GM20431 (cell line): Measurements from ENCODE around the gene RPTOR.

ENCODE experiments used
- in situ Hi-C: fragments of 300-500 bp; cut with MseI, MboI; formaldehyde crosslinking; loops from one replicate; pipeline ENCODE4 v1.15.0; 2020; ENCODE audit warnings: low sequenced_read_pairs; ENCODE audit not compliant: unreplicated experiment

RPTOR gene

DNA sequence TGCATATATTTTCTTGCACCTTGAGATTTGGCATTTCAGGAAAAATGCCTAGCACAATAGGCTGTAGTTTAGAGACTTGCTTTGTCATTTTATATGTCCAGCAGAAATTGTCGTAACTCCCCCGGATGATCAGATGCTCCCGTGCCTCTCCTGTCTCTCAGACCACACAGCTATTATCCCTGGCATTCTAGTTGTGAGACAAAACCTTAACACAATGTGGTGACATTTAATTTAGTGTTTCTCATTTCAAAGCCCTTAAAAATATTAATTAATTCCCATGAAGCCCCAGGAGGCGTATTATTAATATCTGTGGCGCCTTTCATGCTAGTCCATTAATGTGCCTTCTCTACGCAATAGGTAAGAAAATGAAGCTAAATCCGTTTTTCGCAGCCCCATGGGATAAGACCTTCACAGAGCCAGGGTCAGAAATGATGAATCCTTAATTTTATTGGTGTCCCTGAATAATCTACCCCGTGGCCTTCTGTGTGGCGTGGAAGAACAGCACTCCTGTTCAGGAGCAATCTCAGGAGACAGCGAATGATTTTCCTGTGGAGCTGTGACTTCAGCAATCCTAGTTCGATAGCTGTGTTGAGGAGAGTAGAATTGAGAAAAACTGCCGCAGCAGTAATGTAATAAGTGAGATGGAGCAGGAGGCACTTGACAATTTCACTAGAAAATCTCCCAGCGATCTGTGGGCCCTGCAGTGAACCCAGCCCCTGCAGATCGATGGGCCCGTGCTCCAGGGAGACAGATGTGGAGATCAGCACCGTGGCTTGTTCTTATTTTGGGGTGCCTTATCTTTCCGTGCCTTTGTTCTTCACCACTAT lies 157.9 kb downstream of the RPTOR start:
- in situ Hi-C loops, result no loop called here

DNA sequence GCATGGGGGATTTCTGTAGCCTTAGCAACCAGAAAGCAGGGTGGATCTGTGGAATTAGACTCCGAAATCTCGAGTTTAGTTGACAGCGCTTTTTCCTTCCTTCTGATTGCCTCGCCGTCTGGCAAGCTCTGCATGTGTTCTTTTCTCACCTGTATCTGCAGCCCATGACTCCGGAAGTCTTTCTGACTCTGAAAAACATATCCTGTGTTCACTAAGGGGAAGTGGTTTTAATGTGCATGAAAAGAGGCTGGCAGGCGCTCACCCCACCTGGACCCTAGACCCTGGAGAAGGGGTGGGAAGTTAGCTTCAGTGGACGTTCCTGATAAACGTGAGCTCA lies 158.5 kb downstream of the RPTOR start:
- in situ Hi-C loops, result no loop called here

DNA sequence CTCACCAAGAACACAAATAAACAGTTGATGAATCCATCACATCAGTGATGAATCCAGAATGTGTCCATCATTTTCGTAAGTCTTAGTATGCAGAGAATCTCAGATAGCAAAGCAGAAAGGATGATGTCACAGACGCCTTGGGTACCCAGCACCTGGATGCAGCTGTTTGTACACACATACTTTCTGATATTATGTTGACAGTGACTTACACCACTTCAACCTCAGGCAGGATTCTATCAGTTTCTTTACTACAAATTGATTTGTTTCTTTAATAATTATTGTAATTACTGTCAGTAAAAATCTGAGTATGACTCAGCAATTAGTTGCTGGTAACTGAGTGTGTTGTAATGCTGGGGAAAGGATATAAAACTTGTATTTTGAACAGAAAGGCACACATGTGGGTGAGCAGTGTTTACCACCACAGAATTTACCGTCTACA lies 159.8 kb downstream of the RPTOR start:
- in situ Hi-C loops, result no loop called here

DNA sequence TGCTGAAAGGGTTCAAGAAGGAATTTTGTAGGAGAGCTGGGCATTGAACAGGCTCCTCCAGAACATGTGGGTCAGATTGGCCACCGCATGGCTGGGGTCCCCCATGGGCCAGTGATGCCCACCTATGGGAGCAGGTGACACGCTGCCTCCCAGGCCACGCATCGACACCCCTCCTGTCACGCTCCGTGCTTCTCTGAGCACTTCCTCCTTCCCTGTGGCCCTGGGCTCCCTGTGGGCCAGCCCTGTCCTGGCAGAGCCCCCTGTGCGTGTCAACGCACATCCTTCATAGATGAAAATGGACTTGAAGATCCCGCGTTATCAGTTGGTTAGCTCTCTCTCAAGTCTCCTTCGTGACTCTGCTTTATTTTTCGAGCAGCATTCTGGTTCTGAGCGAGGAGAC lies 160.3 kb downstream of the RPTOR start:
- in situ Hi-C loops, result no loop called here

DNA sequence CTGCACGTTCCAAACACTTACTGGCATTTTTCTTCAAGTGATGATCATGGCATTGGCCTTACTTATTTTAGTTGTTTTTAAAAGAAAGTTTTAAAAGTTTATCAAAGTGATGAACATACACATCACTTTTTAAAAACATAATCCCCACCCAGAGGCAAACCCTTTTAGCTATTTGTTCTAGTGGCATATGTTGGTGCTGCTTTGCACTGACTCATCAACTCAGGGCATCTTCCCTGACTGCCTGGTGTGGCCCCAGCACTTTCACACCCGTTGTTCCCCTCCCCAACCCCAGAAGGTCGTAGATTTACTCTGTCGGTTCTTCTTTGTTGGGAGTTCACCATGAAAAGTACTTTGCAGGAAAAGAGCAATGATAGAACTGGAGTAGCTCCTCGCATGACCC lies 161.3 kb downstream of the RPTOR start:
- in situ Hi-C loops, result no loop called here

DNA sequence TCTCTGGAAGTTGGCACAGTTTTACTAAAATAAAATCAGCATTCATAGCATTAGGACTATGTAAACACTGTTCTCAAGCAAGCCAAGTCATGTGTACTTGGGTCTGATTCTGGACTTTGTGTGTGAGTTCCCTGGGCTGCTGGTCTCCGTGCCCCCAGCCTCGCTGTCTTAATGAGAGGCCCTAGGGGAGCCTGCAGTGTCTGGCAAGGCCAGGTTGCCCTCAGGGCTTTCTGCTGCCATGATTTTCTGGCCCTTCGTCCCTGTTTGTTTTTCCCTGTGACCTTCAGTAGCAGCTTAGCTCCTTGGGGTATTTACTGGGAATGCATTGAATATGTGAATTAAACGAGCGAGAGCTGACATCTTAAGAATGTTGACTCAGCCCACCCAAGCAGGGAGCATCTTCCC lies 161.8 kb downstream of the RPTOR start:
- in situ Hi-C loops, result no loop called here

DNA sequence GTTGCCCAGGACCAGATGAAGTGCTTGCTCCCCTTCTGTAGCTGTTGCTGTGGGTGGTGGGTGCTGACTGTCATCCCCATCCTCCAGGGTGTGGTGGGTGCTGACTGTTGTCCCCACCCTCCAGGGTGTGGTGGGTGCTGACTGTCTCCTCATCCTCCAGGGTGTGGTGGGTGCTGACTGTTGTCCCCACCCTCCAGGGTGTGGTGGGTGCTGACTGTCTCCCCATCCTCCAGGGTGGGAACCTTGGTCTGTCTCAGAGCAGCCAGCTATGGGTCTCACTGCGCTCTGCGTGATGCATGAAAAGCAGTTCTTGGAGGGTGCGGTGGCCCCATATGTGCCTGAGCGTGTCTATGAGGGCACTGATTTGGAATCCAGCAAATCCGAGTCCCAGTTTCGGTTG lies 163.8 kb downstream of the RPTOR start:
- in situ Hi-C loops, result no loop called here

DNA sequence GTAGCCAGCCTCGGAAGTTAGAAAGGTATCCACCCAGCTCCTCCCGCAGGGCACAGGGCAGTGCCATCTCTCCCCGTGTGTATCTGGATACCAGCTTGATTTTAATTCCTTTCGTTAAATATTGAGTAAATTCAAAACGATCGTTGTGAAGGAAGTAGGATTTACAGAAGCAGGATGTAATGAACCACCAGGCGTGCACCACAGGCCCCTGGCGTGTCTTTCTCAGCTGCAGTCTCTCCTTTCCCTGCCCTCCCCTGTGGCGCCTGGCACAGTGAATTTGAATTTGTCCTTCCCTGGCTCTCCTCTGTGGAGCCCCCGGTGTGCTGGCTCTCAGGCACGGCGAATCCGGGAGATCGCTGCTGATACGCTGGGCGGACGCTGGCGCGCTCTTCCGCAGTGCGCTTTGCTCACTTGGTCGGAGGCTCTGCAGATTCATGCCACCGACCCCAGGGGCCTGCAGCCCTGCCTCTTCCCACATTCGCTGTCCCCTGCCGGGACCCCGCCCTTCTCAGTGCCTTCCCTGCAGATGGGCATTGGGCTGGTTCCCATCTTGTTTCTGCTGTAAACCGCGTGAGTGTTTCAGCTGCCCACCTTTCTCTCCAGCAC lies 164.6 kb downstream of the RPTOR start:
- in situ Hi-C loops, result no loop called here

DNA sequence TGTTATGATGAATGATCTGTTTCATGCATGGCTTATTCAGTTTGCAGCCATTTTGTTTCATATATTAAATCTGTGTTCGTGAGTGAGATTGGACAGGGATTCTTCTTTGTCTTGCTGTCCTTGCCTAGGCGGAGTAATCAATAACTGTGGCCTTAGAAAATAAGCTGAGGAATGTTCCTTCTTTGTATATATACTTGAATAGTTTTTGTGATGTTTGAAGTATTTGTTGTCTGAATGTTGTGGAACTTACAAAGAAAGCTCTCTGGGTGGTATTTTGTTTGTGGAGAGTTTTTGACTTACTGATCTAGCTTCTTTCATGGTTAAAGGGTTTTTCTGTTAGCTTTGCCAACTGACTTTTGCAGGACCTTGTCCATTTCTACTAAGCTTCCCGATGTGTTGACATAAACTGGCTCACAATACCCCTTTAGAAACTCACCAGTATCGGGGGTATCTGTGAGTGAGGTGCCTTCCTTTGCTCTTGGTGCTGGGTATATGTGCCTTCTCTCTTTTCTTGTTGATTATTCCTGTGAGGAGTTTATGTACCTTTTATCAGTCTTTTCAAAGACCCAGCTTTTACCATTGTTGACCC lies 166.2 kb downstream of the RPTOR start:
- in situ Hi-C loops, result no loop called here

DNA sequence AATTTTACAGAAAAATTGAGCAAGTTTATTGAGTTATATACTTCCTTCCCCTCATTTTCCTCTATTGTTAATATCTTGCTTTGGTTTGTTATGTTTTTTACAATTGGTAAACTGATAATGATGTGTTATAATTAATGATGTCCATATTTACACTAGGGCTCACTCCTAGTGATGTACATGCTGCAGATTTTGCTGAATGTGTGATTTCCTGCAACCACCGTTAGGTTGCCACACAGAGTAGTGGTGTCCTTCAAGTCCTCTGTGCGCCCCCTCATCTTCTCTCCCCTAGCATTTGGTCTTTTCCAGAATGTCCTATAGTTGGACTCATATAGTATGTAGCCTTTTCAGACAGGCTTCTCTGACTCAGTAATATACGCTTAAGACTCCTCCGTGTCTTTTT lies 167.5 kb downstream of the RPTOR start:
- in situ Hi-C loops, result no loop called here

DNA sequence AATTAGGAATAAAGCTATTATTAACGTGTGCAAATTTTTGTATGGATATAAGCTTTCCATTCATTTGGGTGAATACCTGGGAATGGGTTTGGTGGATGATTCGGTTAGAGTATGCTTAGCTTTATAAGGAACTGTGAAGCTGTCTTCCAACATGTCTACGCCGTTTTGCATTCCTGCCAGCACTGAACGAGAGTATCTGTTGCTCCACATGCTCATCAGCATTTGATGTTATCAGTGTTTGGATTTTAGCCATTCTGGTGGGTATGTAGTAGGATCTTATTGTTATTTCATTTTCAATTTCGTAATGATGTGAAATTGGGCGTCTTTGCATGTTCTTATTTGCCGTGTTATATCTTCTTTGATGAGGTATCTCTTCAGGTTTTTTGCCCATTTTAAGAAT lies 168.0 kb downstream of the RPTOR start:
- in situ Hi-C loops, result no loop called here

DNA sequence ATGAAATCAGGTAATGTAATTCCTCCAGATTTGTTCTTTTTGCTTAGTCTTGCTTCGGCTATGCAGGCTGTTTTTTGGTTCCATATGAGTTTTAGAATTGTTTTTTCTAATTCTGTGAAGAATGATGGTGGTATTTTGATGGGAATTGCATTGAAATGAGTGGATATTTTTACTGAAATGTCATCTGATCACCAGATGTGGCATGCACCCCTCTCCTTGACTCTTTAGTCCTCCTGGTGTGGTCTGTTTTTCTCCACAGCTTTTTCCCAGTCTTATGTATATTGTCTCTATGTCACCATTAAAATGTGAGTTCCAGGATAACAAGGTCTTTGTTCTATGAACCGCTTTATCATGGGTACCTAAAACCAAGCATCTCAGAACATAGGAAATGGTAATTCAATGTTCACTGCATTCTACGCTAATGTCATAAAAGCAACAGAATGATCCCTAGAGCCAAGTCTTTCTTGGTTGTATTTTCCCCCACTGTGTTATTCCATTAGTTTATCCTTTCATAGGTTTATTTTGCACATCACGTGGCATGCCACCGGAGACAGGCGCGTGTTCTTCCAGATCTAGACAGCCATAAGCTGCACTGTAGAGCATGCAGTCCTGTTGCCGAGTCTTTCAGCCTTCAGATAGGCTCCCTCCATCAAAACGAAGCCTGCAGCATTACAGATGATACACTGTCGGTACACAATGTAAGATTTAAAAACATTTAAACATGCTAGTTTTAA lies 172.5 kb downstream of the RPTOR start:
- in situ Hi-C loops, result no loop called here

DNA sequence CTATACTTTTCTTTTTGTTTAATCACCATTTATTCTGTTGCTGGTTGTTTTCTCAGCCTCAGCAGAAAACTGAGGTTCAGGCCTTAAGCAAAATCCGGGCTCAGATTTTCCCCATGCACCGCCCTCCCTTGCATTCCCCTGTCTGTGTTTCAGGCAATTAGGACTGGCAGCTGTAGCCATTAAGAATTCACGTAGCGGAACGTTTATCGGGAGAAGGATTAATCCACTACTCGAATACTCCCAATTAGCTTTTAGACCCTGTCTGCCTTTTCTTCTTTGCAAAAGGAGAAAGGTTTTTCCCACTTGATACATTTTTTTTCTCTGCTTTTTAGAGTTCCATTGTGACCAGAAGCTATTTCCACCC lies 173.1 kb downstream of the RPTOR start:
- in situ Hi-C loops, result no loop called here

DNA sequence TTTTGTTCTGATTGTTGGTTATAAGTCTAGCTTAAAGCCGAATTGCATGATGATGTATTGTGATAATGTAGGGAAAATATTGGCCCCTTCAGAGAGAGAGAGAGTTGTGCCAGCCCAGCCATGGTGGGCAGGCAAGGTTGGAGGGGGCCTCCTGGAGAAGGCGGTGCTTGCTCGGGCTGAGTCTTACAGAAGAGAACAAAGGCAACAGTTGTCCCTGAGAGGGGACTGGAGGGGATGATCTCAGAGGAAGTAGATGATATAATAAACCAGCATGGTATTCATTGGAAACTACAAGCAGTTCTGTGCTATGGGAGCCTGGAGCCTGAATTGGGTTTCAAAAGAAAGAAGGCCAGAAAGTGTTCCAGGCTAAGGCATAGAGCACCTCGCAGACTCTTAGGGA lies 173.8 kb downstream of the RPTOR start:
- in situ Hi-C loops, result no loop called here

DNA sequence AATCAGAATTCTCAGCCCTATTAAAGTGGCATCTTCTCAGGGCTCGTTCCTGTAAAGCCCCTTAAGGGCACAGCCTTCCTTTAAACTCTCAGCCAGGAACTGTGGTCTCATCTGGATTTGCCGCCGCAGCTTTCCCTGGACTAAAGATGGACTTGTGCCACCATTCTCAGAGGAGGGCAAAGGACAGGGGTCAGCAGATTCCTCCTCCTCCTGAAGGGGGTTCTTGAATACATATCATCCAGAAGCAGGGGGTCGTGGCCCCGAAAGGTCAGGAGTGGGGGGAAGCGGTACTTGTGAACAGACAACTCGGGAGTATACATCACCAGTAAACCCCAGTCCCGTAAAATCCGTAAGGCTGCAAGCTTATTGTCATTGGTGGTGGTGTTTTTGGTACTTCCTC lies 174.8 kb downstream of the RPTOR start:
- in situ Hi-C loops, result no loop called here

DNA sequence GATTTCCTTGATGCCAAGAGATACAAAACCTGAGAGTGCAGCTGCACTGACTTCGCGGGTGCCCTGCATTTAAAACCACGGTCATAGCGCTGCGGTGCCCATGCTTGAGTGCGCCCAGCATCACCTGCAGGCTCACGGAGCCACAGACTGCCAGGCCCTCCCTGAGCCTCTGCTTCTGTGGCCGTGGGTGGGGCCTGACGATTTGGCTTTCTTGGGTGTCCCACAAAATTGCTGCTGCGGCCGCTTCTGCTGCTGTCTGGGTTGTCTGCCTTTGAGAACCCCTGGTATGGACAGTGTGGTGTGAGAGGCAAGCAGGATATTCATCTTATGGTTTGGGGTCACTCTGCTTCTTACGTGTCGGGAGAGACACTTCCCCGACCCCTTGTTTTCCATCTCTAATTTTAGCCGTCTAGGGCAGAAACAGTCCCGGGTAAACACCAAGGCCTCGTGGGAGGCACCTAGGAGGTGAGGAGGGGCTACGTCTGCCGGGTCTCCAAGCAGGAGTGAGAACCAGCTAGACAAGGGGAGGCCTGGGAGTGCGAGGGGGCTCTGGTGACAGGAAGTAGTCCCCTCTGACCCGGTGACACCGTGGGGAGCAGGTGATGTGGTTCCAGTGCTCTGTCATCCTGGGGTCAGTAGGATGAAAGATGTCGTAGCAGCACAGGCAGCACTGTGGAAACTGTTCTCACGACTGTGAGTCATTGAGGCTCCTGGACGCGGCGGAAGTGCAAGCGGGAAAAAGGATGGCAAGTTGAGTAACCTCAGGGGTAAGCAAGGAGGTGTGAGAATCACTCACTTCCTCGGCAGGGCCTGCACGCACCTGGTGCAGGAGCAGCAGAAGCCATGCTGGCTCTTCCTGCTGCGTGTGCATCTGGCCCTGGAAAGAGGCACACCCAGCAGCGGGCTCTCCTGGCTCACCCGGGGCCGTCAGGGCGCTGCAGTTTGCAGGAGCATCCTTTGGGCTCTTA lies 176.3 kb downstream of the RPTOR start:
- in situ Hi-C loops, result no loop called here

DNA sequence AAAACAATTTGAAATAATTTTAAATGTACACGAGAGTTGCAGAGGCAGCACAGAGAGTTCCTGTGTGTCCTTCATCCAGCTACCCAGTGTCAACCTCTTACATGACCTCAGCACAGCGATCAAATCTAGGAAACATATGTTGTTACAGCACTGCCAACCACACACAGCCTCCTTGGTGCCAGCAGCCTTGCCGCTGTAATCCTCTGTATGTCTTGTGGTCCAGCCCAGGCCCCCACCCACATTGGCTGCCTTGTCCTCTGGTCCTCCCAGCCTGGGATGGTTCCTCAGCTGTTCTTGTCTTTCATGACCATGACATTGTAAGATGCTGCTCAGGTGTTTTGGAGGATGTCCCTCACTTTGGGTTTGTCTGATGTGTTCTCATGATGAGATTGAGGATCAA lies 178.0 kb downstream of the RPTOR start:
- in situ Hi-C loops, result no loop called here

DNA sequence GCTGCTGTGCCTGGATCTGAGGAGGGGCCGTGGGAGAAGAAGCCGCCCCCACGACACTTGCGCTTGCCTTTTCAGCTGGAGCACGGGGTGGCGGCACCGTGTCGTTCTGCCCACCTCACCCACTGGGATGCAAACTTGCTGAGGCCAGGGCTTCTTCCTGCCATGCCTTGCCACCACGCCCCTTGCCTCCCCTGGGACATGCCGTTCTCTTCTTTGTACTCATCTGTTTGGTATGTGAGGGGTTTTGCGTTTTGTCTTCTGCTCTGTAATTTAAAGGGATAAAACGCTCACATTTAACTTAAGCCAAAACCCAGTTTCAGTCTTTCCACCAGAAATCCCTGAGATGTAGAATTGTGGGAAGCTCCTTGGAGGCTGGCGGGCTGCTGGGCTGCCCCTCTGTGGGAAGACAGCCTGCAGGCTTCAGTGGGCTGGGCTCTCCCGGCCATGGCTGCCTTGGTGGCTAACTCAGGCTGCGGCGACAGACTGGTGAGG lies 180.2 kb downstream of the RPTOR start:
- in situ Hi-C loops, result no loop called here

DNA sequence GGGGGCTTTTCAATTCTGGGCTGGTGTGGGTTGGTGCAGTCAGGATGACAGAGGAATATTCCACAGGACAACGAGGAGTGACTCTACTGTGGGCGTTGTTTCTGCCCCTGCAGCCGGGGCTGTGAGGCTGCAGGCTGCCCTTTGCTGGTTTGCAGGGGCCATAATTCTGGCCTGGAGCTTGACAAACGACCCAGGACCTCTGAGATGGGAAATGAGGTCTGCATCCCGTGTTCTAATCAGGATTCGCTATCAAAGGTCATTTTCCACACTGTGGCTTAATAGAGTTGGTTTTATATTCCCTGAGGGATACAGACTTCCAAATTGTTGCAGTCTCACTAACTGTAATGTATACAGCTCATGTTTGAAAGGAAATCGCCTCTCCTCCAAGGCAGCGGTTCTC lies 180.9 kb downstream of the RPTOR start:
- in situ Hi-C loops, result no loop called here
